WTC11 (cell line): ENCODE results near the gene MRPS15. TPM values are rescaled to one million over a fixed set of nuclear protein-coding genes. Genes with fewer than 3 reads are reported as not detected.

ENCODE experiments used
- ATAC-seq: fragments of 200-7000 bp; cut with Tn5 transposase; 2 replicates; pipeline ENCODE4 v1.10.0; 2021; ENCODE audit warnings: mild to moderate bottlenecking, moderate library complexity
- CTCF ChIA-PET: fragments of 300-600 bp; sonication (Branson Sonifier 250); formaldehyde crosslinking; loops from one replicate; lab custom pipeline; 2021; ENCODE audit warnings: antibody characterized with exemption; lab: Charles Lee
- POLR2A ChIA-PET: fragments of 350-600 bp; sonication (Branson Sonifier 250); formaldehyde crosslinking; loops from one replicate; lab custom pipeline; 2021; ENCODE audit warnings: antibody characterized with exemption; lab: Charles Lee
- DNase-seq: peaks from one replicate; pipeline ENCODE4 v3.0.0; 2021; ENCODE audit warnings: low spot score
- H3K27ac Mint-ChIP-seq: 2 replicates; pipeline ENCODE4 v1.8.0; 2021; ENCODE audit warnings: mixed read lengths
- H3K27me3 Mint-ChIP-seq: 2 replicates; pipeline ENCODE4 v1.8.0; 2021; ENCODE audit warnings: low read depth, mild to moderate bottlenecking, moderate library complexity, mixed read lengths
- H3K36me3 Mint-ChIP-seq: 2 replicates; pipeline ENCODE4 v1.8.0; 2021; ENCODE audit warnings: mixed read lengths
- H3K4me1 Mint-ChIP-seq: 2 replicates; pipeline ENCODE4 v1.8.0; 2022; ENCODE audit warnings: mixed read lengths
- H3K4me3 Mint-ChIP-seq: 2 replicates; pipeline ENCODE4 v1.8.0; 2021; ENCODE audit warnings: mild to moderate bottlenecking, moderate library complexity, mixed read lengths
- H3K9me3 Mint-ChIP-seq: 2 replicates; pipeline ENCODE4 v1.8.0; 2021; ENCODE audit warnings: mixed read lengths
- FOXJ3 ChIP-seq: sonication (generic); formaldehyde crosslinking; IDR thresholded peaks from 2 replicates; pipeline ENCODE4 v1.9.0; 2021; ENCODE audit warnings: missing genetic modification reagents, mild to moderate bottlenecking, borderline replicate concordance
- JUN ChIP-seq: sonication (generic); formaldehyde crosslinking; IDR thresholded peaks from 2 replicates; pipeline ENCODE4 v1.8.0; 2023; ENCODE audit warnings: mild to moderate bottlenecking, missing genetic modification reagents
- MLX ChIP-seq: sonication (generic); formaldehyde crosslinking; IDR thresholded peaks from 2 replicates; pipeline ENCODE4 v1.8.1; 2023; ENCODE audit warnings: mild to moderate bottlenecking, missing genetic modification reagents, moderate library complexity
- NFE2L1 ChIP-seq: sonication (generic); formaldehyde crosslinking; IDR thresholded peaks from 2 replicates; pipeline ENCODE4 v1.8.1; 2023; ENCODE audit warnings: missing genetic modification reagents
- NFYB ChIP-seq: sonication (generic); formaldehyde crosslinking; conservative IDR thresholded peaks from 2 replicates; pipeline ENCODE4 v1.8.0; 2022; ENCODE audit warnings: low read depth, missing genetic modification reagents
- NR3C1 ChIP-seq: sonication (generic); formaldehyde crosslinking; conservative IDR thresholded peaks from 2 replicates; pipeline ENCODE4 v1.8.1; 2023; ENCODE audit warnings: low read depth, mild to moderate bottlenecking, missing genetic modification reagents
- RELA ChIP-seq: sonication (generic); formaldehyde crosslinking; IDR thresholded peaks from 2 replicates; pipeline ENCODE4 v1.8.1; 2022; ENCODE audit warnings: missing genetic modification reagents, mild to moderate bottlenecking, borderline replicate concordance
- ZNF138 ChIP-seq: sonication (generic); formaldehyde crosslinking; conservative IDR thresholded peaks from 2 replicates; pipeline ENCODE4 v1.8.1; 2022; ENCODE audit warnings: mild to moderate bottlenecking, moderate library complexity, missing genetic modification reagents
- ZNF263 ChIP-seq: sonication (generic); formaldehyde crosslinking; IDR thresholded peaks from 2 replicates; pipeline ENCODE4 v1.8.1; 2022; ENCODE audit warnings: low read depth, mild to moderate bottlenecking, moderate library complexity, missing genetic modification reagents
- ZNF281 ChIP-seq: sonication (generic); formaldehyde crosslinking; IDR thresholded peaks from 2 replicates; pipeline ENCODE4 v1.8.0; 2023; ENCODE audit warnings: mild to moderate bottlenecking, missing genetic modification reagents
- ZNF671 ChIP-seq: fragments of 250-450 bp; sonication (Bioruptor Pico); IDR thresholded peaks from 2 replicates; pipeline ENCODE4 v1.8.0; 2021; ENCODE audit warnings: mild to moderate bottlenecking
- total RNA-seq: library from RNA; stranded (reverse); gene quantifications from 3 replicates; pipeline ENCODE4 v1.2.3, GENCODE V29; 2021
- TF ChIP-seq, protein P1 (sequence below): fragments of 250-450 bp; sonication (Bioruptor Pico); IDR thresholded peaks from 2 replicates; pipeline ENCODE4 v1.8.0; 2021; ENCODE audit warnings: mild to moderate bottlenecking
- TF ChIP-seq, protein P2 (sequence below): sonication (generic); formaldehyde crosslinking; IDR thresholded peaks from 2 replicates; pipeline ENCODE4 v1.8.1; 2023; ENCODE audit warnings: mild to moderate bottlenecking, missing genetic modification reagents, borderline replicate concordance
- TF ChIP-seq, protein P3 (sequence below): sonication (generic); formaldehyde crosslinking; IDR thresholded peaks from 2 replicates; pipeline ENCODE4 v1.8.0; 2022; ENCODE audit warnings: mild to moderate bottlenecking, missing genetic modification reagents
- TF ChIP-seq, protein P4 (sequence below): fragments of 250-450 bp; sonication (Bioruptor Pico); IDR thresholded peaks from 2 replicates; pipeline ENCODE4 v2.1.2; 2022; ENCODE audit warnings: mild to moderate bottlenecking, moderate library complexity
- TF ChIP-seq, protein P5 (sequence below): sonication (generic); formaldehyde crosslinking; IDR thresholded peaks from 2 replicates; pipeline ENCODE4 v1.8.1; 2022; ENCODE audit warnings: missing genetic modification reagents, borderline replicate concordance

Gene MRPS15
- total RNA-seq, 1 experiment from 2014 or later: 113 TPM

GRCh38 chr1:36494971-36495370 lies 30.8 kb upstream of the MRPS15 start:
- Mint-ChIP-seq H3K4me3 (no peak overlapping the region), H3K4me1 (no peaks in the 10 kb centered on the region), H3K27me3 (peaks cover 24% of the 10 kb centered on the region), H3K9me3 (no peaks in the 10 kb centered on the region), H3K36me3 (no peaks in the 10 kb centered on the region)
- no peak for DNase-seq
- no peak for ATAC-seq
- CTCF ChIA-PET: no interaction called here
- no peak for TF ChIP-seq ZNF138 (CRISPR knock-in tag)
- TF ChIP-seq, all 79 proteins: peak for 0
- H3K27ac Mint-ChIP-seq: no peak overlapping the region
- POLR2A ChIA-PET: no interaction called here

DNA sequence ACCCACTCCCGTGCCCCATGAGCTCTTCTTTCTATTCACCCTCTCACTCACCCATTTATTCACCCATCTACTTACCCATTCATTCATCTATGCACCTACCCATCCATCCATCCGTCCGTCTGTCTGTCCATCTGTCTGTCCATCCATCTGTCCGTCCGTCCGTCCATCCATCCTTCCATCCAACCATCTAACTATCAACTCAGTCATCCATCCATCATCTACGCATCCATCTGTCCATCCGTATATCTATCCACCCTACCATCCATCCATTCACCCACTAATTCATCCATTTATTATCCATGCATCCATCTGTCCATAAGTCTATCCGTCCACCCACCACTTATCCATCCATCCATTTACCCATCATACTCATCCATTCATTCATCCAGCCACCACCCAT lies 29.3 kb upstream of the MRPS15 start:
- peaks cover 31% of the 10 kb centered on the region for H3K27me3 Mint-ChIP-seq
- no peak for ATAC-seq

More for the DNA sequence above, 29.3 kb upstream of the MRPS15 start:
- TF ChIP-seq, protein P1, sequence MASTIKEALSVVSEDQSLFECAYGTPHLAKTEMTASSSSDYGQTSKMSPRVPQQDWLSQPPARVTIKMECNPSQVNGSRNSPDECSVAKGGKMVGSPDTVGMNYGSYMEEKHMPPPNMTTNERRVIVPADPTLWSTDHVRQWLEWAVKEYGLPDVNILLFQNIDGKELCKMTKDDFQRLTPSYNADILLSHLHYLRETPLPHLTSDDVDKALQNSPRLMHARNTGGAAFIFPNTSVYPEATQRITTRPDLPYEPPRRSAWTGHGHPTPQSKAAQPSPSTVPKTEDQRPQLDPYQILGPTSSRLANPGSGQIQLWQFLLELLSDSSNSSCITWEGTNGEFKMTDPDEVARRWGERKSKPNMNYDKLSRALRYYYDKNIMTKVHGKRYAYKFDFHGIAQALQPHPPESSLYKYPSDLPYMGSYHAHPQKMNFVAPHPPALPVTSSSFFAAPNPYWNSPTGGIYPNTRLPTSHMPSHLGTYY (CRISPR knock-in tag): no peak
- TF ChIP-seq NFYB (CRISPR knock-in tag) (no peak), JUN (CRISPR knock-in tag) (no peak), FOXJ3 (CRISPR knock-in tag) (no peak), MLX (CRISPR knock-in tag) (no peak), ZNF263 (no peak), RELA (CRISPR knock-in tag) (no peak), ZNF281 (no peak), ZNF671 (CRISPR knock-in tag) (no peak), NR3C1 (CRISPR knock-in tag) (no peak), NFE2L1 (CRISPR knock-in tag) (no peak)
- TF ChIP-seq, protein P2, sequence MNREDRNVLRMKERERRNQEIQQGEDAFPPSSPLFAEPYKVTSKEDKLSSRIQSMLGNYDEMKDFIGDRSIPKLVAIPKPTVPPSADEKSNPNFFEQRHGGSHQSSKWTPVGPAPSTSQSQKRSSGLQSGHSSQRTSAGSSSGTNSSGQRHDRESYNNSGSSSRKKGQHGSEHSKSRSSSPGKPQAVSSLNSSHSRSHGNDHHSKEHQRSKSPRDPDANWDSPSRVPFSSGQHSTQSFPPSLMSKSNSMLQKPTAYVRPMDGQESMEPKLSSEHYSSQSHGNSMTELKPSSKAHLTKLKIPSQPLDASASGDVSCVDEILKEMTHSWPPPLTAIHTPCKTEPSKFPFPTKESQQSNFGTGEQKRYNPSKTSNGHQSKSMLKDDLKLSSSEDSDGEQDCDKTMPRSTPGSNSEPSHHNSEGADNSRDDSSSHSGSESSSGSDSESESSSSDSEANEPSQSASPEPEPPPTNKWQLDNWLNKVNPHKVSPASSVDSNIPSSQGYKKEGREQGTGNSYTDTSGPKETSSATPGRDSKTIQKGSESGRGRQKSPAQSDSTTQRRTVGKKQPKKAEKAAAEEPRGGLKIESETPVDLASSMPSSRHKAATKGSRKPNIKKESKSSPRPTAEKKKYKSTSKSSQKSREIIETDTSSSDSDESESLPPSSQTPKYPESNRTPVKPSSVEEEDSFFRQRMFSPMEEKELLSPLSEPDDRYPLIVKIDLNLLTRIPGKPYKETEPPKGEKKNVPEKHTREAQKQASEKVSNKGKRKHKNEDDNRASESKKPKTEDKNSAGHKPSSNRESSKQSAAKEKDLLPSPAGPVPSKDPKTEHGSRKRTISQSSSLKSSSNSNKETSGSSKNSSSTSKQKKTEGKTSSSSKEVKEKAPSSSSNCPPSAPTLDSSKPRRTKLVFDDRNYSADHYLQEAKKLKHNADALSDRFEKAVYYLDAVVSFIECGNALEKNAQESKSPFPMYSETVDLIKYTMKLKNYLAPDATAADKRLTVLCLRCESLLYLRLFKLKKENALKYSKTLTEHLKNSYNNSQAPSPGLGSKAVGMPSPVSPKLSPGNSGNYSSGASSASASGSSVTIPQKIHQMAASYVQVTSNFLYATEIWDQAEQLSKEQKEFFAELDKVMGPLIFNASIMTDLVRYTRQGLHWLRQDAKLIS: no peak
- TF ChIP-seq, protein P3, sequence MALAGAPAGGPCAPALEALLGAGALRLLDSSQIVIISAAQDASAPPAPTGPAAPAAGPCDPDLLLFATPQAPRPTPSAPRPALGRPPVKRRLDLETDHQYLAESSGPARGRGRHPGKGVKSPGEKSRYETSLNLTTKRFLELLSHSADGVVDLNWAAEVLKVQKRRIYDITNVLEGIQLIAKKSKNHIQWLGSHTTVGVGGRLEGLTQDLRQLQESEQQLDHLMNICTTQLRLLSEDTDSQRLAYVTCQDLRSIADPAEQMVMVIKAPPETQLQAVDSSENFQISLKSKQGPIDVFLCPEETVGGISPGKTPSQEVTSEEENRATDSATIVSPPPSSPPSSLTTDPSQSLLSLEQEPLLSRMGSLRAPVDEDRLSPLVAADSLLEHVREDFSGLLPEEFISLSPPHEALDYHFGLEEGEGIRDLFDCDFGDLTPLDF: no peak
- TF ChIP-seq, protein P4, sequence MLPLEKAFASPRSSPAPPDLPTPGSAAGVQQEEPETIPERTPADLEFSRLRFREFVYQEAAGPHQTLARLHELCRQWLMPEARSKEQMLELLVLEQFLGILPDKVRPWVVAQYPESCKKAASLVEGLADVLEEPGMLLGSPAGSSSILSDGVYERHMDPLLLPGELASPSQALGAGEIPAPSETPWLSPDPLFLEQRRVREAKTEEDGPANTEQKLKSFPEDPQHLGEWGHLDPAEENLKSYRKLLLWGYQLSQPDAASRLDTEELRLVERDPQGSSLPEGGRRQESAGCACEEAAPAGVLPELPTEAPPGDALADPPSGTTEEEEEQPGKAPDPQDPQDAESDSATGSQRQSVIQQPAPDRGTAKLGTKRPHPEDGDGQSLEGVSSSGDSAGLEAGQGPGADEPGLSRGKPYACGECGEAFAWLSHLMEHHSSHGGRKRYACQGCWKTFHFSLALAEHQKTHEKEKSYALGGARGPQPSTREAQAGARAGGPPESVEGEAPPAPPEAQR (CRISPR knock-in tag): no peak
- TF ChIP-seq, protein P5, sequence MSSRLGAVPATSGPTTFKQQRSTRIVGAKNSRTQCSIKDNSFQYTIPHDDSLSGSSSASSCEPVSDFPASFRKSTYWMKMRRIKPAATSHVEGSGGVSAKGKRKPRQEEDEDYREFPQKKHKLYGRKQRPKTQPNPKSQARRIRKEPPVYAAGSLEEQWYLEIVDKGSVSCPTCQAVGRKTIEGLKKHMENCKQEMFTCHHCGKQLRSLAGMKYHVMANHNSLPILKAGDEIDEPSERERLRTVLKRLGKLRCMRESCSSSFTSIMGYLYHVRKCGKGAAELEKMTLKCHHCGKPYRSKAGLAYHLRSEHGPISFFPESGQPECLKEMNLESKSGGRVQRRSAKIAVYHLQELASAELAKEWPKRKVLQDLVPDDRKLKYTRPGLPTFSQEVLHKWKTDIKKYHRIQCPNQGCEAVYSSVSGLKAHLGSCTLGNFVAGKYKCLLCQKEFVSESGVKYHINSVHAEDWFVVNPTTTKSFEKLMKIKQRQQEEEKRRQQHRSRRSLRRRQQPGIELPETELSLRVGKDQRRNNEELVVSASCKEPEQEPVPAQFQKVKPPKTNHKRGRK (CRISPR knock-in tag): no peak
- TF ChIP-seq, all 79 proteins: peak for 0
- ChIA-PET CTCF (no interaction called here), POLR2A (no interaction called here)
- H3K4me1 Mint-ChIP-seq: 0 out of 2 replicates have a peak, but pooled peaks cover 5% of the 10 kb centered on the region
- no peaks in the 10 kb centered on the region for H3K36me3 Mint-ChIP-seq
- no peak overlapping the region for H3K4me3 Mint-ChIP-seq
- no peaks in the 10 kb centered on the region for H3K9me3 Mint-ChIP-seq
- H3K27ac Mint-ChIP-seq: no peak overlapping the region
- DNase-seq: no peak
